DMS153 treated with DMSO at 0.1 percent for 48 hours (cell line): ENCODE results near the gene POLDIP2.

ENCODE experiments used
- DNase-seq: peaks from one replicate; lab custom pipeline; 2025; ENCODE audit not compliant: unreplicated experiment; lab: John Stamatoyannopoulos, UW

Gene POLDIP2, protein sequence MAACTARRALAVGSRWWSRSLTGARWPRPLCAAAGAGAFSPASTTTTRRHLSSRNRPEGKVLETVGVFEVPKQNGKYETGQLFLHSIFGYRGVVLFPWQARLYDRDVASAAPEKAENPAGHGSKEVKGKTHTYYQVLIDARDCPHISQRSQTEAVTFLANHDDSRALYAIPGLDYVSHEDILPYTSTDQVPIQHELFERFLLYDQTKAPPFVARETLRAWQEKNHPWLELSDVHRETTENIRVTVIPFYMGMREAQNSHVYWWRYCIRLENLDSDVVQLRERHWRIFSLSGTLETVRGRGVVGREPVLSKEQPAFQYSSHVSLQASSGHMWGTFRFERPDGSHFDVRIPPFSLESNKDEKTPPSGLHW

GRCh38 chr17:28357061-28357900, at the start of gene POLDIP2:
Gene POLDIP2, minus strand, starts transcription at chr17:28357527. Its CDS starts 79 bp downstream, at chr17:28357448.
- peak; percentile 82 for DNase-seq

GRCh38 chr17:28406473-28406814, 49.1 kb upstream of the POLDIP2 start:
- DNase-seq: no peak

DNA sequence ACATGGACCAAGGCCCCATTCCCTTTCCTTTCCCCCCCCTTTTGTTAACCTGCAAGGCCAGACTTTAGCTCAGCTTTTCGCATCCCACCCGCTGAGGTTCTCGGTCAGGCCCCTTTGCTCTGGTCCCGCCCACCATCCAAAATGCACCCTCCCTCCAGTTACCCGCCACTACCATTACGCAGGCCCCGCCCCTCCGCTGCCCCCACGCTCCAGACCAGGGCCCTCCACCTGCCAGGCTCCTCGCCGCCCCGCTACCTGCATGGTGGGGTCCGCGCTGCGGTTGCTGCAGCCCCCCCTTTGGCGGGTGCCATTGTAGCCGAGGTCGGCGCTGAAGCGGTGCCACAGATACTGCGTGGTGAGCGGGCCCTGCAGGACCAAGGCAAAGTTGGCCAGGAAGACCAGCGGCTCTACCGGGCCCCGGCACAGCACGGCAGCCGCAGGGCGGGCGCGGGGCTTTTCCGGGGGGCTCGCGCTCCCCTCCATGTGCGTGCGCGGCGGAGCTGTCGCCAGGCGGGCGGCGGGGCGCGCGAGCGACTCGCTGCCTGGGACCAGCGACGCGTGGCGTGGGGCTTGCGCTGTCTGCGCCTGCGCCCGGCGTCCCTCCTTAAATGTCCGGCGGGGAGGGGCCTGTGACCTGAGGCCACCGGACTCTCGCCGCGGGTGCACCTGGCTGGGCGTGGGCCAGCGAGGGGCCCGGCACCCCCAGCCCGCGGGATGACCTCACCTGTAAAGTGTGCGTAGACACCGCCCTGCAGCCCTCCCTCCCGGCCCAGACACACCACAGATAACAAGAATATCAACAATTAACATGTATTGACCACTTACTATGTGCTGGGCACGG, 48.5 kb upstream of the POLDIP2 start, which contains the start of gene SLC46A1:
Gene SLC46A1 (minus strand): TSS at position 581 of the 841 bp plus-strand sequence. CDS start 98 bp downstream, at position 483.
- no peak for DNase-seq

DNA sequence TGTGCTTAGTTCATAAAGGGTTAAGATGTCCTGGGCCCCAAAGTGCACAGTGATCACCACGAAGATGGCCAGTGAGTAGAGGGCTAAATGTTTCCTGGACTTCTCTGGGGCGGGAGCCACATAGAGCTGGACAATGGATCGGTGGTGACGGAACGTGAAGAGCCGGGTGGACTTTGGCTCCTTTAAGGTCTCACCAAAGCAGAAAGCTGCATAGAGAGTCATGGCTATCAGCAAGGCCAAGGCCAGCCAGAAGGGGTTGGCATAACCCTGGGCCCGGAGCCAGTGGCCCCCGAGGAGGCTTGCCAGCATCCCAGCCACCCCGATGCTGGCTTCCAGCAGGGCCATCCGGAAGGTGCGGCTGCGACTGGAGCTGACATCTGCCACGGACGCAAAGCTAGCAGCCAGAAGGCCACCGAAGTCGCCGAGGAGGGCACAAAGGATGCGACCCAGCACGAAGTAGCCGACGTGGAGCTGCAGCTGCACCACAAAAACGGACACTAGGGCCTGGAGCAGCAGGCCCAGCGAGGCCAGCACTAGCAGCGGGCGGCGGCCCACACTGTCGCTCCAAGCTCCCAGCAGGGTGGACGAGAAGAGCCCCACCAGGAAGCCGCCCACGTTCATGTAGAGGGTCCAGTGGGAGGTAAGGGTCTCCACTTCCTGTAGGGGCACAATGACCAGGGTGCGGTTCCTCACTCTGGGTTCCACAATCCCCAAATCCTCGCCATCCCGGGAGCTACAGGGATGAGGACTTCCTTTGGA, 47.7 kb upstream of the POLDIP2 start:
- DNase-seq: no peak

DNA sequence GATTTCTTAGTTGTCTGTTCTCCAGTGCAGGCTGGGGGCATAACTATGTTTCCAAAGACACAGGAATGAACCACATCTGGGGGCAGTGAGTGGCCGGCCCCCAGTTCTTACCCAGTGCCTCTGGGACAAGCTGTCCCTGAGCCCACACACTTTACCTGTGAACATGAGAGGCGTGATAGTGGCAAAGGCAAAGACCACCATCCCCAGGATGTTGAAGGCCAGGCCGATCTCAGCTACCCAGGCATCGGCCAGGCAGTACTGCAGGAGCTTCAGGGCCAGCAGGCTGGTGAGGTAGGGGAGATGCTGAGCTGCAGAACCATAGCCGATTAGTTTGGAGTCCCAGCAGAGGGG, 47.1 kb upstream of the POLDIP2 start:
- no peak for DNase-seq

GRCh38 chr17:28404007-28404406, 46.7 kb upstream of the POLDIP2 start:
- no peak for DNase-seq

DNA sequence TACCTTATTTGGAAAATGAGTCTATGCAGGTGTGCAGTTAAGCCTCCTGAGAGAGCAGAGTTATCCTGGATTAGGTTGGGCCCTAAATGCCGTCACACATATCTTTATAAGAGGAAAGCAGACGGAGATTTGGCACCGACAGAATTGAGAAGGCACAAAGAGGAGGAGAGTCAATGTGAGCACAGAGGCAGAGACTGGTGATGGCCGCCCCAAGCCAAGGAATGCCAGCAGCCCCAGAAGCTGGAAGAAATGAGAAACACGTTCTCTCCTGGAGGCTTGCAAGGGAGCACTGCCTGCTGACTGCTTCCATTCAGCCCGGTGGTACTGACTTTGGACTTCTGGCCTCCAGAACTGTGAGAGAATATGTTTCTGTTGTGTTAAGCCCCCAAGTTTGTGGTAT, 45.5 kb upstream of the POLDIP2 start:
- no peak for DNase-seq

DNA sequence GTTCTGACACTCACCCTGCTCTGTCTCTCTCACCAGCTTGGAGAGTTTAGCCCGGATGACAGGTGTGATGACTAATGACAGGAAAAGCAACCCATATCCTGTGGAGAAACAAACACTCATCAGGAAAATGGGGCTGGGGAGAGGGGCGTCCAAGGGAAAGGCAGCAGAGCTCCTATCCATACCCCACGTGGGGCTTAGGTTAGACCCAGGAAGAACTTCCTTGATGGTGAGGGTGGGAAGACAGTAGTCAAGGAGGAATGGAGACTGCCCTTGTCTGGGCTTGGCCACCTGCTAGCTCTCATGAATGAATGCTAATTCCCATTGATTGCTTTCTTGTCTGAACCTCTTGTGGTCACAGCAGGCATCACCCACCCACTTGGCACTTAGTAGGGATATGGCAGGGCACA, 44.9 kb upstream of the POLDIP2 start:
- no peak for DNase-seq

GRCh38 chr17:28399808-28400207, 42.5 kb upstream of the POLDIP2 start:
- DNase-seq: no peak

DNA sequence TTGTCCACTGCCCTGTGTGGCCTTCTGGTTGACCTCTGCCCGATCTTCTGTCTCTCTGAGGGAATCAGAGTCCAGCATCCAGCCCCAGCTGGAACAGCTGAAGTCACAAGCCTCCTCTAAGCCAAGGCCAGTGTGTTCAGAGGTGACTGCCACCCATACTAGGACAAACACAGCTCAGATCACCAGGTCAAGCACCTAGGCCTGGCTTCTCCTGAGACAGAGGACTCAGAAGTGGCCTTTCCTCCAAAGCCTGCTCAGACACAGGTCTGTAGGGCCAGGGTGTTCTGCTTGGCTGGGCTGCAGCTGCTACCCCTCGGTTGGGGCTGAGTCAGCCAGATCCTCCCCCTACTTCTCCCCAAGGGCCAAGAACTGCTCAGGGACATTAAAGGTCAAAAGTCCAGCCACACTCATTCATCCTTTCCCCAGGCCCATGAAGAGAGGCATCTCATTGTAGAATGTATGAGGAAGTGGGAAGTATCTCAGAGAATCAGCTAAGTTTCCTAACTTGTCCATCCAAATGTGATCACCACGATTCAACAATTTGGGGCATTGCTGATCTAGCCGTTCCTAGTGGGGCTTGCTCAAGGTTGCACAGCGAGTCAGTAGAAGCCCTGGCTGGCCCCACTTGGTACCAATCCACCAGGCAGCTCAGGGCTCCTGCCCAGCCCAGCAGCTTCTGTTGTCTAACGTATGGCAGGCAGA, 41.1 kb upstream of the POLDIP2 start:
- no peak for DNase-seq

DNA sequence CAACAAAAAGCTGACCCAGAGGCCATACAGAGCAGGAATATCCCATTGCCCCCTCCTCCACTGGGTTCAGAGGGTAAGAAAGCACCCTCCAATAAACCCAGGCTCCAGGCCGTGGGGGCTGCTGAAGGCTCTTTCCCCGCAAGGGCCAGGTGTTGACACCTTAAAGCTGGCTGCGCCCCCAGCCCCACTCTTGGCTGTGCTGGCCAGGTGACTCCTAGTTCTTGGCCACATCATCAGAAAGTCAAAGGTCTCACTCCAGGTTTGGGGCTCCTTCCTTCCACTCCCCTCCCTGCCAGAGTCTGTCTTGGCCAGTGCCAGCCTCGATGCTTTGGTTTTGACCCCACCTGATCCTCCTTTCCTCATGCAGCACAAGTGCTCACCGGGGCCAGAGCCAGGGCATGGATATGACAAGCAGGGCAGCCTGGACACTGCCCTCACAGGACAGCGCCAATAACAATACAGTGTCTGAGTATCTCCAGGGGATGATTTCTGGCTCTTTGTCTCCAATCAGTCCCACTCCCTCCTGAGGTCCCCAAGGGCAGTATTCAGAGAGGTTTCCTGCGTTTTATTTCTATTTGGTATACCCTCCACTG, 40.5 kb upstream of the POLDIP2 start:
- no peak for DNase-seq

DNA sequence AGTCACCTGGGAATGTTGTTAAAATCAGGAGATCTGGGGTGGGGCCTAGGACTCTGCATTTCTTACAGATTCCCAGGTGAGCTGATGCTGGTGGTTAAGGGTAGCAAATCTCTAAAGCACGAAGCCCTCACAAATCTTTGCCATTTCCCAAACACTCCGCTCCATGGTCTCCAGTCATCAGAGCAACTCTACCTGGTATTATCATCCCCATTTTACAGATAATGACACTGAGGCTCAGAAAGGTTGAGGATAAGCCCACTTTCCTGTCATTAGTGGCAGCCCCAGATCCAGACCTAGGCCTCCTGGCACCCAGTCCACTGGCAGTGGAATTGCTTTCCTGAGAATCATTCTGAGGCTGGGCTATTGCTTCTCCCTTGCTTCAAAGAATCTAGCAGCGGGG, 39.9 kb upstream of the POLDIP2 start:
- DNase-seq: no peak

GRCh38 chr17:28396635-28397239, 39.4 kb upstream of the POLDIP2 start:
- no peak for DNase-seq

- DNase-seq: no peak
These were observed 38.6 kb upstream of the POLDIP2 start for GRCh38 chr17:28395968-28396367.

DNA sequence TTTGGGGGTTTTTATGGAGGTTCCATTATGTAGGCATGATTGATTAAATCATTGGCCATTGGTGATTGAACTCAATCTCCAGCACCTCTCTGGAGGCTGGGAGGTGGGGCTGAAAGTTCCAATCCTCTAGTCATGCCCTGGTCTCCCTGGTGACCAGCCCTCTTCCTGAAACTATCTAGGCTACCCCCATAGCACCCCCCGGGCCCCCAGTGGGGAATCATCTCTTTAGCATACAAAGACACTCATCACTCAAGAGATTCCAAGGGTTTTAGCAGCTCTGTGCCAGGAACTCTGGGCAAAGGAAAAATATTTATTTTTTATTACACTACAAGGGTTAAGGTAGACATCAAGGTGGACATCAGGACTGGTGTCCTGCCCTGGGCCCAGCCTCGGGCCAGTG, 38.1 kb upstream of the POLDIP2 start:
- DNase-seq: no peak

GRCh38 chr17:28394337-28395116, 37.2 kb upstream of the POLDIP2 start:
- DNase-seq: no peak

GRCh38 chr17:28392491-28392890, 35.2 kb upstream of the POLDIP2 start:
- no peak for DNase-seq

DNA sequence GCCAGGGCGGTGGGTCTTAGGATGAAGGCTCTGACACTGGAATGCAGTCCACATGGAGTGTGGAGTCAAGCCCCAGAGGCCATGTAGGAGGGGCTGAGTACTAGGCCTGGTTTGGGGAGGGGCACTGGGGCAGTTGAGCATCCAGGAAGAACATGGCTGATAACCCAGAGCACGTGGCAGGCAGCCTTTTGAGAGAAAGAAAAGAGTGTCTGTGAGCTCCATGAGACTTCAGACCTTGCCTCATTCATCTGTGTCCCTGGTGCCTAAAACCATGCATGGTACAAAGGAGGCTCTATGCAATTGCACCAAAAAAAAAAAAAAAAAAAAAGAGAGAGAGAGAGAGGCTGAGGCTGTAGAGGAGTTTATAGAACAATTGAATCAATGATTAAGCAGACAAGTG, 34.1 kb upstream of the POLDIP2 start:
- DNase-seq: no peak

GRCh38 chr17:28390984-28391383, 33.7 kb upstream of the POLDIP2 start:
- no peak for DNase-seq
